NCI-H2227 (cell line): ENCODE data around the gene PTPN2.

Experiments
- DNase-seq: peaks from one replicate; lab custom pipeline; 2025; ENCODE audit not compliant: unreplicated experiment; lab: John Stamatoyannopoulos, UW

PTPN2 gene

GRCh38 chr18:12828116-12829051 is 55.7 kb downstream of the PTPN2 start:
- DNase-seq, result no peak

- no peak for DNase-seq
These were observed 56.4 kb downstream of the PTPN2 start for GRCh38 chr18:12827588-12827987.

- no peak for DNase-seq
These were observed 58.8 kb downstream of the PTPN2 start for GRCh38 chr18:12825230-12825629.

- DNase-seq, result no peak
These were observed 60.1 kb downstream of the PTPN2 start for GRCh38 chr18:12823892-12824291.

- no peak for DNase-seq
These were observed 62.6 kb downstream of the PTPN2 start for GRCh38 chr18:12821408-12821807.

- DNase-seq, result no peak
These were observed 63.5 kb downstream of the PTPN2 start for GRCh38 chr18:12820506-12820905.

GRCh38 chr18:12819841-12820240 is 64.2 kb downstream of the PTPN2 start:
- no peak for DNase-seq

- no peak for DNase-seq
These were observed 64.7 kb downstream of the PTPN2 start for GRCh38 chr18:12819322-12819721.

- DNase-seq, result no peak
These were observed 65.8 kb downstream of the PTPN2 start for GRCh38 chr18:12818243-12818642.

- DNase-seq, result no peak
These were observed 67.6 kb downstream of the PTPN2 start for GRCh38 chr18:12816451-12816850.

GRCh38 chr18:12811191-12811950 is 72.7 kb downstream of the PTPN2 start:
- no peak for DNase-seq

- DNase-seq, result no peak
These were observed 80.7 kb downstream of the PTPN2 start for GRCh38 chr18:12803069-12803936.

- no peak for DNase-seq
These were observed 81.5 kb downstream of the PTPN2 start for GRCh38 chr18:12802538-12802937.

- no peak for DNase-seq
These were observed 87.6 kb downstream of the PTPN2 start for GRCh38 chr18:12796448-12796847.

- DNase-seq, result no peak
These were observed 92.4 kb downstream of the PTPN2 start for GRCh38 chr18:12791610-12792009.

- no peak for DNase-seq
These were observed 97.4 kb downstream of the PTPN2 start for GRCh38 chr18:12786669-12787068.

- DNase-seq, result no peak
These were observed 100.5 kb downstream of the PTPN2 start for GRCh38 chr18:12783524-12783923.

GRCh38 chr18:12782521-12782920 is 101.5 kb downstream of the PTPN2 start:
- no peak for DNase-seq

- DNase-seq, result no peak
These were observed 104.6 kb downstream of the PTPN2 start for GRCh38 chr18:12779456-12779855.

GRCh38 chr18:12779043-12779442 is 105.0 kb downstream of the PTPN2 start:
- no peak for DNase-seq

- DNase-seq, result no peak
These were observed 106.5 kb downstream of the PTPN2 start for GRCh38 chr18:12777500-12777944.
